ENCODE data around the gene SLC9A8. TPM values are rescaled to one million over a fixed set of nuclear protein-coding genes. Genes with fewer than 3 reads are reported as not detected.

Gene SLC9A8
- total and polyA plus RNA-seq, 9 of the 15 experiments (the other 6 are each of a cell fraction or from before 2014, with no cell fraction given), result 0.56 to 9.7 (median 5.0) TPM

GRCh38 chr20:49762940-49763766 lies 49.5 kb upstream of the SLC9A8 start (continued):
- TF ChIP-seq MGA (IDR thresholded peaks at IDR 0.05) (0 out of 2 replicates have a peak, but pooled peaks have one; percentile 14), SMARCC2 (IDR thresholded peaks at IDR 0.05; ENCODE audit: low read depth) (peak; percentile 31; the same call in 1 of the 2 replicates), E2F6 (IDR thresholded peaks at IDR 0.05; ENCODE audit: borderline replicate concordance in 1 of 2, extremely low read depth in 1 of 2, insufficient read depth in 1 of 2, insufficient read length in 1 of 2, low read depth in 1 of 2, low read length in 1 of 2, poor library complexity in 1 of 2, severe bottlenecking in 1 of 2) (no peak), THRAP3 (IDR thresholded peaks at IDR 0.05; ENCODE audit: borderline replicate concordance) (0 out of 2 replicates have a peak, but pooled peaks have one; percentile 32), NR2C1 (IDR thresholded peaks at IDR 0.05) (no peak; the same call in 1 of the 2 replicates), NR2C1 (tag; IDR thresholded peaks at IDR 0.05) (peak; percentile 91), MBD1 (CRISPR knock-in tag; IDR thresholded peaks at IDR 0.05) (no peak), ILK (tag; IDR thresholded peaks at IDR 0.05; ENCODE audit: borderline replicate concordance, low read depth) (peak; percentile 76), MECOM (CRISPR knock-in tag; IDR thresholded peaks at IDR 0.05) (peak; percentile 94), TFAP4 (CRISPR knock-in tag; IDR thresholded peaks at IDR 0.05; ENCODE audit: borderline replicate concordance) (peak; percentile 21; the same call in 1 of the 2 replicates)

All from K562 (cell line).